CD4-positive, alpha-beta T cell treated with Interleukin-4 for 4 hours (primary cell): ENCODE data around the gene MAML2.

Source experiments
- DNase-seq: peaks from one replicate; pipeline ENCODE4 v3.0.0-alpha.2; 2020

The MAML2 gene

DNA sequence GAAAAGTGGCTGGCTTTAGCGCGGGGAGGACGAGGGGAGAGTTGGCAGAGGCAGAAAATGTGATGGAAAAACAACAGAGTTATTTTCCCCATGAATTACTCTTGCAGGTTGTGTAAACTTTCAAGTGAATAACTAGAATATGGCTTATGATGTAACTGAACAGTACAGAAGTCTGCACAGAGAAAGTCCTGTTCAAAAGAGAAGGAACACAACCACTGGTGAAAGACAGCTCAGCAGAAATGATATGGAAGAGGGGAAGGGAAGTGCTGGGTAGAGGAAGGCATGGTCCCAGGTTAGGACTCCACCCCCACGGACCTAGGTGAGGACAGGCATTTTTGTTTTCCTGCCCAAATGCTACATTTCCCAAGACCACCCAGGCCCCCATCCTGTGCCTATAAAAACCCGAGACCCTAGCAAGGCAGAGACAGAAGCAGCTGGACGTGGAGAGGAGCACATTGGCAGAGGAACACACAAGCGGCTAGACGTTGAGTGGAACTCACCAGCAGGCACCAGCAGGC, 77.7 kb downstream of the MAML2 start:
- DNase-seq, result no peak

DNA sequence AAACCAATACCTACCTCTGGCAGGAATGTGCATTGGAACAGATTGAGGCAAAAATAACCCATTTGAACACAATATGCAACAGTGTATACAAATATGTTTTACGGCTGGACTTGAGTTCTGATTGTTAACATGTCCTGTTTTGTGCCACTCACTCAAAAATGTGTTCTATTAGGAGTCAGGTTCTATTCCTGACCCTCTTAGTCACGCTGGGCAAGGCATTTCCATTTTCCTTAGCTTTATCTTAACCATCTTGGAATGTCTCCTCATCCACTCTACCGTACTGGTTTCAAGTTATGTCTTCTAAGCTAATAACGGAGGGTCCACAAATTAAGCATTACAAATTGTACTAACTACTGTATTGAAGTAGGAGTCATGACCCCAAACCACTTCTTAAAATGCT, 78.6 kb downstream of the MAML2 start:
- no peak for DNase-seq

DNA sequence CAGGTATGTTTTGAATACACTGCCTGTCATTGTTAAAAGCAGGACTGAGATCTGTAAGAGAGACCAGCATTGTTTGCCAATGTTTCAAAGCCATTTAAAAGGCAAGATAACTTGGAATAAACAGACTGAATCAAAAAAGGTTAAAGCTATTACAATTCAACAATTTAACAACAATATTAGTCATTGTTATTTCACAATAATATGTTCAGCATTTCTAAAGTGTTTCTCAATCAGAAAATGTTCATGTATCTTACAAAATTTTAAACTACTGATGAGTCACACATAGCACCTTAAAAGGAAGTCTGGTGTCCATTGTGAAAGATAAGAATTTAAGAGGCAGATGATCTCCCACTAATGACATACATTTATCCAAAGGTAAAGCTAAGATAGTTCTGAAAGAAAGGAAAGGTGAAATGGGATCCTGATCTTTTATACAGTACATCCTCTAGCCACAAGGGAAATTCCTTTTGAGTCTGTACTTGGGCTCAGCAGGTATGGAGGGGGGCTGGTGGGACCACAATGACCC, 79.7 kb downstream of the MAML2 start:
- peak; percentile 50 for DNase-seq

DNA sequence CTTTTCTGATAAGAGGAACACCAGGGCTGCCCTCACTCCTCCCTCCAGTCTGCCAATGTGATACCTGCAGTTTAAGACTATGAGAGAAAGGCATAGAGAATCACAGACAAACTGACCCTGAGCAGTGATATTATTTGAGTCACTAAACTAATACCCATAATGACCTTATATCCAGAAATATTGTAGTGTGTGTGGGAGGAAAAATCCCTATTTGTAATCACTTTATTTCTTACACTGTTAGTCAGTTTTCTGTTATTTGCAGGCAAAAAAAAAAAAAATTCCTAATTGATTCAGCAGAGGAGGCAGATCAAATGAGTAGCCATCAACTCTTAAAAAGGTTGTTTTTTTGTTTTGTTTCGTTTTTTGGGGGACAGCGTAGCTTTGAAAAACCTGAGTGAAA, 82.5 kb downstream of the MAML2 start:
- no peak for DNase-seq

DNA sequence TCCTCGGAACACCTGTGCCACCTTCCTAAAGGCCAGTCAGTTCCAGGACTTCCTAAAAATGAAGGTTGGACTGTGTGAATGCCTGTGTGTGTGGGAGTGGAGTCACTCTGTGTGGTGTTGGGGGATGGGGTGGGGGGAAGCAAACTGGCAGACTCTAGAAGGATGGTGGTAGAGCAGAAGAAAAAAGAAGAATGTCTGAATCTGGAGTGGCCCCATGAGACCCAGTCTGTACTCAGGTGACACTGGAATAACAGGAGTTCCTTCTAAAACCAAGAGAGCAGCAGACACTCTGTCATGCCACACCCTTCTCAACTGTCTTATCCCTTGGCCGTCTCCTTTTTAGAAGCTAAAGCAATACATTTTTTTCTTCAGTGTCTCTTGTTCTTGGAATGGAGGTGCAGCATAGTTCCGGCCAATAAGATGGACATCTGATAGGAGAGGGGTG, 82.9 kb downstream of the MAML2 start:
- no peak for DNase-seq

DNA sequence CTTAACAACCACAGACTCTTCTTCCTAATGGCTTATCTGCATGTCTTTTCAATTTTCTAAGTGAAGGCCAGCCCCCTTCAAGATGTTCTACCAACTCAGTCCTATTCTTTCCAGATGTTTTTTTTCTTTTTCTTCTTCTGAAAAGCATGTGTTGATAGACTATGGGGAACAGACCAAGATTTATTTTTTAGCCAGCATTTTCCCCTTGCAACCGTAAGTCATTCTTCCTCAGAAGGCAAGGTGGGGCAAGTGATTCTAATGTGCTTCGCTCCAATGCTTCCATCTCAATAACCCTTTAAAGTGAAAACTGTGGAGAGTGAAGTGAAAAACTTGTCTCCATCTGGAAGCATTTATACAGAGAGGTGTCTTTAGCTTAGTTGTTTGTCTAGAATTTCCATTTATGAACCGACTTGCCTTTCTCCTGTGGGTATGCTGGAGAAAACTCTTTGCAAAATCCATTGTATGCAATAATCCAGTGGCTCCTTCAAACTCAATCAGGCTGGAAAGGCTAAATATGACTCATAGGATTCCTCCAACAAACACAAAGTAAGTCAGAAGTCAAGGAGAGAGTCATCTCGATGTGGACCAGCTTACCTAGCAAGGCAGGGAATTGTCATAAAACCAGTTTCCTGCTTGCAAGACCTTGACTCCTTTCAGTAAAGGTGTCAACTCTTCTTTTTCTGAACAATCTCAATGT, 83.7 kb downstream of the MAML2 start:
- peak; percentile 34 for DNase-seq

DNA sequence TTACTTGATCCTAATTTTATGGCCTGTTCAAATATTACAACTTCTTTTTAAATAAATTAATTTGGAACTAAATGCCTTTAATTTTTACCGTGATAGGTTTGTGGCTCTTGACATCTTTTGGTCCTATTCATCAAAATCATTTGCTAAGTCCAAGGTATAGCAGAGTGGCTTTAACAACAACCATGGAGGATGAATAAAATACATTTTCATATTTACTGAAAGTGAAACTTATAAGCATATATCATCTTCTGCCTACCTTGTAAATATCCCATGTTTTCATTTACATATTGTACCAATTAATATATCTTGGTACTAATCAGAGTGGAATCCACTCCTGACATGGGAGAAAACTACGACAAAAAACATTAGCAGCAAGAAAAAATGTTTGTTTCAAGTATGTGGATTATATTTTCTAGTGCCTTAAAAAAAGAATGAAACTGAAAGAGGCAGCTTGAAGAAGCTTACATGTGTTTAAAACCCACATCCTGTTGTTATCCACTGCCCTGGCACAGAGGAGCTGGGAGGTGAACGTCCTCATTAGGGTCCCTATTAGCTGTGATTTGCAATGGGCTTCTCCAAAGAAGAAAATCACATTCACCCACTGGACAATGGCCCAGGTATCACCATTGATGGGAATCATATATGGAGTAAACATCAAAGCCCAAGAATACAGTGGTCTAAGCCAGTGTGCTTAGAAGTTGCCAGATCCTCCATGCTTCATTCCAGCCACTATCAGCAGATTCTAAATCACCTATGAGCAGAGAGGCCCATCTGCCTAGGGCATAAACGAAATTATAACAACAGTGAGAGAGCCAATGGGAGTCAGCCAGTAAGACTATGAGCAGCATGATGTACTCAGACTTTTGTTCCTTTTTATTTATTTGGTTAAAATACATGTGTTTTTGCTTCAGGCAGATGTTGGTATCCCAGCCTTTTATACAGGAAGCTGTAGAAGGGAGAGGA, 84.7 kb downstream of the MAML2 start:
- peak; percentile 74 for DNase-seq

DNA sequence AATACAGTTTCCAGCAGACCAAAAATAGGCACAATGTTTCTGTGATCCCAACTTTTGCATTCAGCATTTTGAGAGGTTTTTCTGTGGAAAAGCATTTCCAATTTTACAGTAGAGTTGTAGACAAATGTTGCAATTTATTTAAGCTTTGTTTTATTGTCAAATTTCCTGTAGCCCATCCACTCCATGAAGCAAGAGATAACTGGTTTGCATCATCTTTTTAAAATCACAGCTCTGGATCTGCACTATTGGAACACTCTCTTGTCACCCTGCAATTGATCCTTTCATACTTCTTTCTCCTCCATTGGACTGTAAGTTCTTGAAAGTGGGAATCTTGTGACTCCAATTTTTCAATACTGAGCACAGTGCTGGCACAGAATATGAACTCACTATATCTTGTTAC, 86.0 kb downstream of the MAML2 start:
- no peak for DNase-seq

DNA sequence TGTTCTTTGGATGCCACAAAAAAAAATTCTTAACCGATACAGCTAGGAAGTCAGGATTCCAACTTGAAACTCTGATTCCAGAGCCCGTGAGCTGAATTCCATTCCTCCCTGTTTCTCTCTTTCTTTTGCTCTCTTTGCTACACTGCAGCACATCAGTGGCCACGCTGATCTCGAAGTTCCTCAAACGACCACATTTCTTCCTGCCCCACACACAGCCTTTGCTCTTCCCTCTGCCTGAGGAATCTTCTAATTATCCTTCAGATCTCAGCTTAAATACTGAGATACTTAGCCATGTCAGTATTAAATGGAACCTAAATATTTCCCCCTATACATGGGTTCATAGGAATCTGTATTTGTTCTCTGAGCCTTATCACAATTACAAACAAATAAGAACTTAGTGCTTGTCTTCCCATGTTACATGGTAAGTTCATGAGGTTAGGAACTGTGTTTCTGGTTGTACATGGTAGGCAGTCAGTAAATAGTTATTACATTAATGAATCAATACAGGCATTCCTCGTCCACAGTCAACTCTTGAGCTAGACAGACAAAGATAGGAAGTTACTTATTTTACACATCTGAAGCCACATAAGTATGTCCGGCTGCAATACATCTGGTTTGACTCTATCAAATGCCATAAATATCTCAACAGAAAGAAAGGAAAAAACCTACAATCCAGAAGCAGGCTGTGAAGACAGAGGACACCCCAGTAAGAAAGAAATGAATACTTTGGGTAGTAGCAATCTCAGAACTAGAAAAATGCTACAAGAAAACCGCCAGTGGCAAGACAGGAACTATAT, 86.6 kb downstream of the MAML2 start:
- DNase-seq, result no peak

DNA sequence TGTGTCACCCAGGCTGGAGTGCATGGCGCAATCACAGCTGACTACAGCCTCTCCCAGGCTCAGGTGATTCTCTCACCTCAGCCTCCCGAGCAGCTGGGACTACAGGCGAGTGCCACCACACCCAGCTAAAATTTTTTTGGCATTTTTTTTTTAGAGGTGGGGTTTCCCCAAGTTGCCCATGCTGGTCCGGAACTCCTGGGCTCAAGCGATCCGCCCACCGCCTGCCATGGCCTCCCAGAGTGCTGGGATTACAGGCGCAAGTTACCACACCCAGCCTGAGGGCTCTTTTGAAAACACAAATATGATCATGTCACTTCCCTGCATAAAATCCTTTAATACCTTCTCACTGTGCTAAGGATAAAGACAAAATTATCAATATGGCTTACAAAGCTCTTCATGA, 88.1 kb downstream of the MAML2 start:
- DNase-seq, result no peak

DNA sequence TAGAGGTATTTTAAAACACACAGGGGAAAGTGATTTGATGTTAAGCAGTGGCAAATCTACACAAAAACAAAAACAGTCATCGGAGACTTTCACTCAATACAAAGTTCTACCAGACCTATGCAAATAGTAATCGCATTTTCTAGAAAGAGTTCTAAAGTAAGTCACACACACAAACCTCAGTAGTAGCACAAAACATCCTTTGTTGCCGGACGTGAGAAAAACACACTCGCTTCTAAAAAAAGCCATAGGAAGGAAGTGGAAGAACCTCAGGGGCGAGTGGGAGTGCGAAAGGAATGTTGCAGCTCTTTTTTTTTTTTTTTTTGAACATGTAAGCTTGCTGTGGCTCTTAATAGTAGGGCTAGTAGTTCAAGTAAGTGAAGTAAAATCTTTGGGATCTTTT, 88.9 kb downstream of the MAML2 start:
- DNase-seq, result peak; percentile 64

DNA sequence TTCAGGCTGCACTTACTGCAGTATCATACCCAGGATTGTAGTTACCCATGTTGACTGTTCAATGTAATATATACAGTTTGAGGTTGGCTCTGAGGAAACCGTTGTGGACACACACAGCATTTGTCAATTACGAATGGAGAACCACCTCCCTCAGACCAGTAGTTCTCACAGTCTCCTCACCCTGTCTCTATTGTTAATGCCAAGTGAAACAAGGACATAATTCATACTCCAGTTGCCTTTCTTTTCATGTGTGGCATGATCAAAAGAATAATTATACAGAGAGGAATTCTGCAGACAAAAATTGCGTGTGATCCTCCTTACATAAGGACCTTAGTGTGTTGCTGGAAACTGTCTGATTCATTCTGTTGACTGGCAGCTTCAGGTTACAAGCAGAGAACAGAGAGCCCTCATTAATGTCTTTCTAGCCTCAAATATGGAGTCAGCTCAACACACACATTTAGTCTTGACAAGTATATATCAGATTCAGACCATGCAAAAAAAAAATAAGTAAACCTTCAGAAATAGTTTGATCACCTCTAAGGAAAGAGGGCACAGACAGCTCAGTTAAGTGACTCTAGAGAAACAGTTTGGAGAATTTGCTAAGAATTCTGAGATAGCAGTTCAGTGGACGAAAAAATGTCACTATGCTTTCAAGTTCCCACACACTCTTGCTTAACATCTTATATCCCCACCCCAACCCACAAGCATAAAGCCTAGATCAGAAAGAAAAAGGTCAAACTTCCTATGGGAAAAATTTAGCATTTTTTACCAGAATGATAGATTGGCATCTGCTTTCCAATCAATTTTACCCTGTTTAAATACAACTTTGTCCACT, 96.1 kb downstream of the MAML2 start:
- DNase-seq, result no peak

DNA sequence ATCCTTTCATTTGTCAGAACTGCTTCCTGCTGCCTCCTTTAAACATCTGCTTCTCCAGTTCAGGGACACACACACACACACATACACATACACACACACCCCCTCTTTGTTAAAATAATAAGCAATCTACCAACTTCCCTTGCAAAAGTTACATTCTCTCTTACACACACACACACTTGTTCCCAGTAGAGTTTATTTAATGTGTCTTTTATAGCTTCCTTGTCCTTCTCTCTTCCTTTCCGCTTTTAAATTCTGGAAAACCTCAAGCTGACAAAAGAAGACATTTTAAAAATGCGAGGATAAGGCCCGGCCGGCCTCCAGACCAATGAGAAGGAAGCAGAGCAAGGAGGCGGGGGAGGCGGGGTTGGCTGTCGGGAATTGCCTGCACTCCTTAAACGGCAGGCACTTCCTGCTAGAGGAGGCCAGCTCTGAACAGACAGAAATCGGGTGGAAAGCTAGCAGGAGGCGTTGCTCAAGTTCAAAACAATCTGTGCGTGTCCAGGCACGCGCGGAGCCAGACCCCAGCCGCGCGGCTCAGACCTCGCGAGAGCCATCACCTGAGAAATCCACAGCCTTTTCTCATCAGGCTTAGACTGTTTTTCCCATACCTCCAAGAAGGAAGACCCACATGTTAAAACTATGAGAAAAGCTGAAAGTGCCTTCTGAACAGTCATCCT, 99.9 kb downstream of the MAML2 start:
- peak; percentile 71 for DNase-seq

DNA sequence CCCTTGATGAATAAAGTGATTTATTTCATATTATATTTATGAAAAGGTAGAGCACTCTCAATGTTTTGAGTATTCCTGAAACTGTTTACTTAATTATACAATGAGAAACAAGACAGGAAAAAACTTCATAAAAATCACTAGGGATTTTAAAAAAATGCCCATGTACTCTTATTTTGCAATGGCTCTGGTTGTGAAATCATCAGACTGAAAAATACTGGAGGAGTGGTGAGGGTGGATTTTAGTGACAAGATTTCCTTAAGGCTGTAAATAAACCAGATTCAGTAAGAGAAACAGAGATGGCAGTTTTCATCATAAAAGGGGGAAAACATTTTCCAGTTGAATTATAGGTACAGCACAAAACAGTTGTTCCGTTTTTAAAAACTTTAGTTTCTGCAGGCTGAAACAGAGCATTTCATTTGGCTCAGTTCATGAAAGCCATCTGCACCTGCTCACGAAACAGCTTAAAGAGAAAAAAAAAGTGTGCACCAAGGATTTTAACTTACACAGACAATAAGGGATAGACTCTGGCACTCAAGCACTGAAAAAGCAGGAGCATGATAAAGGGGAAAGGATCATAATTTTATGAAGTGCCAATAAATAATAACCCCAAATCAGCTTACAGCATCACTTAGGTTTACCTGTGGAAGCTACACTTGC, 100.7 kb downstream of the MAML2 start:
- DNase-seq, result no peak

DNA sequence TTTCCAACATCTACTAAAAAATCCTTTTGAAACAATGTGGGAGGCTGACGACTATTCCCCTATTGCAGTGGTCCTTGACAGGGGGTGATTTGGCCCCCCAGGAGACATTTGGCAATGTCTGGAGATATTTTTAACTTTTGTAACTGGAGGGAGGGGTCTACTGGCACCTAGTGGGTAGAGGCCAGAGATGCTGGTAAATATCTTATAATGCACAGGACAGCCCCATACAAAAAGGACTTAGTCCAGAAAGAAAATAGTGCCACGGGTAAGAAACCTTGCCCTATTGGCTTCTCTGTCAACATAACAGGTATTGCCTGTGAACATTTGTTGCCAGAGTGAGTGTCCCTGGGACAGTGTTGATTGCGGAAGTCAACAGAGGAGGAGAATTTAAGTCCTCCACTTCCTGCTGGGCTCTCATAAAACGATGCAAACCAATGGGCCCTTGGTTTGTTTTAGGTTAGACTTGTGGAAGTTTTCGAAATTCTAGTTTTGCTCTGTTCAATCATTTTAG, 101.6 kb downstream of the MAML2 start:
- DNase-seq, result no peak

DNA sequence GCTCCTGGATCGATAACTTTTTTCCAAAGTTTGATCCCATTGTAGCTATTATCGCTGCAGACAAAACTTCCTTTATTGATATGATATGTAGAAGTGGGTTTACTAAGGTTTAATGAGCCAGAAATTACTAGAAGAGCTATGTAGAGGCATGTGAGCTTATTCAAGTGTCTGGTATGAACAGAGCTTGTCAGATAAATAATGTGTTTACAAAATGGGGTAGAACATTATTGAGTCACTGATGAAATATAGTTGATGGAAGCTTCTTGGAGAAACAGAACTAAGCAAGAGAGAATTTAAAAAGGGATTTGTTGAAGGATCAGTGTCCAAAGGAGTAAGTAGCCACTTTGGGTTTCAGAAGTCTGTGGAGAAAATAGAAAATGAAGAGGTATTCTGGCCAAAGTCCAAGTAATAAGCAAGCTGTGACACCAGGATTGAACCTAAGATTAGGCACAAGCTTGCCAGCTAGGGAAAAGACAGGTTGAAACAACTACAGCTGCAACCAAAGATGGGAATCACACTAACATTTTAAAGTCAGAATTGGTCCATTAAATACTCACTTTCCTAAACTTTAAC, 104.3 kb downstream of the MAML2 start:
- DNase-seq, result no peak

DNA sequence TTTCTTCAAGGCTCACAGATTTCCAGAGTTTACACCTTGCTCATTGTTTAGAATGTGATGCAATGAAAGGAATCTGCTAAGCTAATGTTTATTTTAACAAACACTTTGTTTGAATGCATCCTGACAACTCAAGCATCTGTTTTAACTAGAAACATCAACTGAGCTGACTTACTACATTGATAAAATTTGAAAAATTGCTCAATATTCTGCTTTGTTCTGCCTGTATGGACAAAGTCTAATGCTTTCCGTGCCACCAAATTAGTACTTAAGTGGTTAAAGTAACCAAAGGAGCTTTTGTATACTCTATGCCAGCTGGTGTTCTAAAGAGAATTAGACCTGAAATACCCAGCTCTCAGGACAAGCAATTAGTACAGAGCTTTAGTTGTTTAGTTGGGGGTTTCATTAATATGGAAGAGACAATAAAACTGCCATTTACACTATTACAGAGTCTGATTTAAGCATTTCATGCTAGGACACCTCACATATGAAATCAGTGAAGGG, 105.2 kb downstream of the MAML2 start:
- no peak for DNase-seq

DNA sequence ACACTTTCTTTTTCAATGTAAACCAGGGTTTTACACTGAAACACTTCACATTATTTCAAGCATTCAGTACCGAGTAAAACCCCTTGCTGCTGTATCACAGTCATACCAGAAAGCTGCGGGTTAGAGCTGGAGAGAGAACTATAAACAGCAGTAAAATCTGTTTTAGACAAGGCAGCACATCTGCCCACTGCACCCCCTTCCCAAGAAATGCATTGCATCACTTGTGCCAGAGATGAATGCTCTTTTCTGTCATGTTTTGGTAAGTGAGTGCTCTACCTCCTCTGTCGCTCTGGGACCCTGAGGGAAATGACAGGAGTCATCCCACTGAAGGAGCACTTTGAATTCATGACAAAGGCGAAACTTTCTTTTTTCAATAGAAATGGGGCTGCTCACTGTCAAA, 107.2 kb downstream of the MAML2 start:
- peak; percentile 34 for DNase-seq

DNA sequence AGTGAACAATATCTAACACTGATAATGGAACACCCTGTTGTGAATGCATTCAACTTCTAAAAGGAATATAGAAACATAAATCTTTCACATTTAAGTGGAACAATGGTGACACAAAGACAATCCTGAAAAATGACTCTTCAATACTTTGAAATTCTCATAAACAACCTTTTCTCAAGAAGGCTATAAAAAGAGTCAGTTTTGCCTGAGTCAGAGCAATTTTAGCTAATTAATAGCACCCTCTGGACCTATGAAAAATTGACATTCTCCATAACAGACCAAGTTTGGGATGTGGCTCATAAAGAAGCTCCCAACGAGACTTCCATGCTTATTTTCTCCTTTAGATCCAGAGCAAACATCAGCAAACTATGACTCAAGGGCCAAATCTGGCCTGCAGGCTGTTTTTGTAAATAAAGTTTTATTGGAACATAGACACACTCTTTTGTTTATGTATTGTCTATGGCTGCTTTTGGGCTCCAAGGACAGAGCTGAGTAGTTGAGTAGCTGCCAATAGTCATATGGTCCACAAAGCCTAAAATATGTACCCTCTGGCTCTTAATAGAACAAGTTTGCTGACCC, 108.0 kb downstream of the MAML2 start:
- DNase-seq, result no peak

DNA sequence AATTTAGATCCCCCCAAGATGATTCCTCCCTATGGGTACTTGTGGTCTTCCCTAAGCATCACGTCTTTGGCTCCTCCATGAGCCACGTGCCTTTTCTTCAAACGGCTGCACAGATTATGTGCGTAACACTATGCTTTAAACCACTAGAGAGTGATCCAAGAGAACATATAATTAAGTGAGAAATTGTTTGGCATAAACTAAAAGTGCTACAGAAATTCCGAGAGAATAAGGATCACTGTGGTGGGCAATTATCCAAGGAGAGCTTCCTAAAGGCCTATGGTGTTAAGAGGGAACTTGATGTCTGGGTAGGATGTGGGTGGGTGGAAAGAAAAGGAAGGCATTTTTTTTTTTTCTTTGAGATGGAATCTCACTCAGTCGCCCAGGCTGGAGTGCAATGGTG, 110.9 kb downstream of the MAML2 start:
- no peak for DNase-seq
